Ovary (tissue), 3 donors: ENCODE data around the gene POLD2.

Source experiments
- POLR2A ChIP-seq: fragments of 450-650 bp; IDR thresholded peaks from one replicate; pipeline ENCODE4 v1.6.1; 2017; ENCODE audit warnings: antibody characterized with exemption, mild to moderate bottlenecking, moderate library complexity
- TF ChIP-seq, protein P1 (sequence below), 3 donors: fragments of 450-650 bp in 2 of 3; fragments of 200-600 bp in 1 of 3; IDR thresholded peaks; one replicate each; pipeline versions ENCODE4 v1.5.1 to v1.8.0; 2016 to 2022; ENCODE audit warnings: antibody characterized with exemption in 3 of 3, mild to moderate bottlenecking in 1 of 3
- donor health status: DM: no; HTN: no; CAD: no.

DNA sequence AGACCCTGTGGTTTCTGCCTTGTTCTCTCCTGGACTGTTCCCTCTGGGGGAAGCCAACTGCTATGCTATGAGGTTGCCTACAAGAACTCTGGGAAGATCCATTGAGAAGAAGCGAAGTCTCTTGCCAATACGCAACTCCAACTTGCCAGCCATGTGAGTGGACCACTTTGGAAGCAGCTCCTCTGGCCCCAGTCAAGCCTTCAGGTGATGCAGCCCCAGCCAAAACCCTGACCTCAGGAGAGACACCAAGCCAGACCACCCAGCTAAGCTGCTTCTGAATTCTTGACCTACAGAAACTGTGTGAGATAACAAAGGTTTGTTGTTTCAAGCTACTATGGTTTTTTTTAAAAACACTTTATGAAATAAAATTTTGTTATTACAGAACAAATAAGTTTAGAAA lies 38.0 kb upstream of the POLD2 start:
- TF ChIP-seq POLR2A: no peak
- TF ChIP-seq, protein P1, sequence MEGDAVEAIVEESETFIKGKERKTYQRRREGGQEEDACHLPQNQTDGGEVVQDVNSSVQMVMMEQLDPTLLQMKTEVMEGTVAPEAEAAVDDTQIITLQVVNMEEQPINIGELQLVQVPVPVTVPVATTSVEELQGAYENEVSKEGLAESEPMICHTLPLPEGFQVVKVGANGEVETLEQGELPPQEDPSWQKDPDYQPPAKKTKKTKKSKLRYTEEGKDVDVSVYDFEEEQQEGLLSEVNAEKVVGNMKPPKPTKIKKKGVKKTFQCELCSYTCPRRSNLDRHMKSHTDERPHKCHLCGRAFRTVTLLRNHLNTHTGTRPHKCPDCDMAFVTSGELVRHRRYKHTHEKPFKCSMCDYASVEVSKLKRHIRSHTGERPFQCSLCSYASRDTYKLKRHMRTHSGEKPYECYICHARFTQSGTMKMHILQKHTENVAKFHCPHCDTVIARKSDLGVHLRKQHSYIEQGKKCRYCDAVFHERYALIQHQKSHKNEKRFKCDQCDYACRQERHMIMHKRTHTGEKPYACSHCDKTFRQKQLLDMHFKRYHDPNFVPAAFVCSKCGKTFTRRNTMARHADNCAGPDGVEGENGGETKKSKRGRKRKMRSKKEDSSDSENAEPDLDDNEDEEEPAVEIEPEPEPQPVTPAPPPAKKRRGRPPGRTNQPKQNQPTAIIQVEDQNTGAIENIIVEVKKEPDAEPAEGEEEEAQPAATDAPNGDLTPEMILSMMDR (IDR thresholded peaks at IDR 0.05): no peak
